ENCODE measurements around the gene PCDHGA10.

Gene PCDHGA10

DNA sequence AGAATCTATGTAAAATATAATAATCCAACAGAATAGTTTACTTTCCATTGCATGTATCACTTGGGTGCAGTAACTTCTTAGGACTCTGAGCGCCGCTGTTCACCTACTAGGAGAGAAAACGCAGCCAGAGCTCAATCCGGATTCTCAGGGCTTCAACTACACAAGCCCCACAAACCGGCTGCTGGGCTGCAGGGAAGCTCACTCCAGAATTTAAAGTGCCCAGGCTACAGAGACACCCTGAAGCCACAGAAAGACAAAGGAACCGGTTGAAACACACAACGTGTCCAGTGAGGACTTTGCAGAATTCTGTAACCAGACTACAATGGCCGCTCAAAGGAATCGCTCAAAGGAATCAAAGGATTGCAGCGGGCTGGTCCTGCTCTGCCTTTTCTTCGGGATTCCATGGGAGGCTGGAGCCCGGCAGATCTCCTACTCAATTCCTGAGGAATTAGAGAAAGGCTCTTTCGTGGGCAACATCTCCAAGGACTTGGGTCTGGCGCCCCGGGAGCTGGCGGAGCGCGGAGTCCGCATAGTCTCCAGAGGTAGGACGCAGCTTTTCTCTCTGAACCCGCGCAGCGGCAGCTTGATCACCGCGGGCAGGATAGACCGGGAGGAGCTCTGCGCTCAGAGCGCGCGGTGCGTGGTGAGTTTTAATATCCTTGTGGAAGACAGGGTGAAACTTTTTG lies at the start of gene PCDHGA10:
Gene PCDHGA10, plus strand, starts transcription at position 134 of the 686 bp plus-strand sequence. Its CDS starts 189 bp downstream, at position 323.
- no peak for DNase-seq (ENCODE audit: insufficient read length, low spot score)
- FAIRE-seq: no peak
- TF ChIP-seq CTCF (IDR thresholded peaks at IDR 0.05; ENCODE audit: insufficient read depth, missing control alignments): no peak

DNA sequence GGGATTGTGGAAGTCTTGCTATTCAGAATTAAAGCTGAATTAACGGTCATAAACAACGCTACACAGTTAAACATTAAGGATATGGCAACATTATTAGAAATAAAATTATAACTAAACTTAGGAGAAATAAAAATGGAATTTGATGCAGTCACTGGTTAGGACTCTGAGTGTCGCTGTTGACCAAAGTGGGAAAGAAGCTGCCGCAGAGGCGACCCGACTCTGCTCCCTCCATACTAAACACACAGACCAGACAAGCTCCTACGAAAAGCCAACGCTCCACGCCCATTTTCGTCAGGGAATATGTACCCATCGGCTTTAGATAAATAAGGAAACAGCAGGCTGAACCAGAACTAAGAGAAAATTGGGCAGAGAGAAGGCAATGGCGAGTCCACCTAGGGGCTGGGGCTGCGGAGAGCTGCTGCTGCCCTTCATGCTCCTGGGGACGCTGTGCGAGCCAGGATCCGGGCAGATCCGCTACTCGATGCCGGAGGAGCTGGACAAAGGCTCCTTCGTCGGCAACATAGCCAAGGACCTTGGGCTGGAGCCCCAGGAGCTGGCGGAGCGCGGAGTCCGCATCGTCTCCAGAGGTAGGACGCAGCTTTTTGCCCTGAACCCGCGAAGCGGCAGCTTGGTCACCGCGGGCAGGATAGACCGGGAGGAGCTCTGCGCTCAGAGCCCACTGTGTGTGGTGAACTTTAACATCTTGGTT lies 48.7 kb upstream of the PCDHGA10 start, which contains the start of gene PCDHGA5:
Gene PCDHGA5, plus strand, starts transcription at position 211 of the 709 bp plus-strand sequence. Its CDS starts 169 bp downstream, at position 380.
- no peak for TF ChIP-seq CTCF (IDR thresholded peaks at IDR 0.05; ENCODE audit: insufficient read depth, missing control alignments)
- FAIRE-seq: no peak
- DNase-seq (ENCODE audit: insufficient read length, low spot score): no peak

GRCh38 chr5:141366016-141366896 lies 46.5 kb upstream of the PCDHGA10 start:
- no peak for TF ChIP-seq CTCF (IDR thresholded peaks at IDR 0.05; ENCODE audit: insufficient read depth, missing control alignments)
- FAIRE-seq: no peak

DNA sequence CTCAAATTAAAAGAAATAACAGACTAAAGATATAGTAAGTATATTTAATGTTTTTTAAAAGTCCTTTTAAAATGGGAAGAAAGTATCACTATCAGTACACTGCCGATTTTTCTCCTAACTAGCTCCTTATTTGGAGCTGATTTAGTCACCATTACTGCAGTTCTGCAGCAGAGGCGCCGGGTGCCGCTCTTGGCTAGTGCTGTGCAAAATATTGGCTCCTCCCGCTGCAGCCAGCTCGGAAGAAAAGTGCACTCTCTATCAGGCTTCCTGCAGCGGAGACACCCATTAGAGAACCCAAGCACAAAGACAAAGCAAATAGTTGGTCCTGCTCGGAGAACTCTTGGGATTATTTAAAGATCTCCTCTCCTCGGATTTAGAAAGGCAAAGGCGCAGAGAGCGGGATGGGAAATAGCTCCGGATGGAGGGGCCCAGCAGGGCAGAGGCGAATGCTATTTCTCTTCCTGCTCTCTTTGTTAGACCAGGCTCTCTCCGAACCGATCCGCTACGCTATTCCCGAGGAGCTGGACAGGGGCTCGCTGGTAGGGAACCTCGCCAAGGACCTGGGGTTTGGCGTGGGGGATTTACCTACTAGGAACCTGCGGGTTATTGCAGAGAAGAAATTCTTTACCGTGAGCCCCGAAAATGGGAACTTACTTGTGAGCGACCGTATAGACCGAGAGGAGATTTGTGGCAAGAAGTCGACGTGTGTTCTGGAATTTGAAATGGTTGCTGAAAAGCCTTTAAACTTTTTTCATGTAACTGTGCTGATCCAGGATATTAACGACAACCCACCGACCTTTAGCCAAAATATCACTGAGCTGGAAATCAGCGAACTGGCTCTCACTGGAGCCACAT lies 42.6 kb upstream of the PCDHGA10 start, which contains the start of gene PCDHGB3:
Gene PCDHGB3, plus strand, starts transcription at position 249 of the 855 bp plus-strand sequence. Its CDS starts 153 bp downstream, at position 402.
- FAIRE-seq (no peak), DNase-seq (ENCODE audit: insufficient read length, low spot score) (no peak)
- no peak for TF ChIP-seq CTCF (IDR thresholded peaks at IDR 0.05; ENCODE audit: insufficient read depth, missing control alignments)

More at GRCh38 chr5:141366016-141366896, 46.5 kb upstream of the PCDHGA10 start:
- no peak for DNase-seq (ENCODE audit: insufficient read length, low spot score)

GRCh38 chr5:141371572-141372475 lies 41.0 kb upstream of the PCDHGA10 start:
- no peak for TF ChIP-seq CTCF (IDR thresholded peaks at IDR 0.05; ENCODE audit: insufficient read depth, missing control alignments)
- no peak for FAIRE-seq
- no peak for DNase-seq (ENCODE audit: insufficient read length, low spot score)
